Erythroblast (primary cell): ENCODE results near the gene PBLD.

Source experiments
- GATA1 ChIP-seq: IDR thresholded peaks from 2 replicates; pipeline ENCODE4 v1.6.1; 2011; ENCODE audit warnings: low read depth, mild to moderate bottlenecking, control low read depth, low read length, moderate library complexity
- POLR2A ChIP-seq: IDR thresholded peaks from 2 replicates; pipeline ENCODE4 v1.6.1; 2011; ENCODE audit warnings: mild to moderate bottlenecking, low read length

DNA sequence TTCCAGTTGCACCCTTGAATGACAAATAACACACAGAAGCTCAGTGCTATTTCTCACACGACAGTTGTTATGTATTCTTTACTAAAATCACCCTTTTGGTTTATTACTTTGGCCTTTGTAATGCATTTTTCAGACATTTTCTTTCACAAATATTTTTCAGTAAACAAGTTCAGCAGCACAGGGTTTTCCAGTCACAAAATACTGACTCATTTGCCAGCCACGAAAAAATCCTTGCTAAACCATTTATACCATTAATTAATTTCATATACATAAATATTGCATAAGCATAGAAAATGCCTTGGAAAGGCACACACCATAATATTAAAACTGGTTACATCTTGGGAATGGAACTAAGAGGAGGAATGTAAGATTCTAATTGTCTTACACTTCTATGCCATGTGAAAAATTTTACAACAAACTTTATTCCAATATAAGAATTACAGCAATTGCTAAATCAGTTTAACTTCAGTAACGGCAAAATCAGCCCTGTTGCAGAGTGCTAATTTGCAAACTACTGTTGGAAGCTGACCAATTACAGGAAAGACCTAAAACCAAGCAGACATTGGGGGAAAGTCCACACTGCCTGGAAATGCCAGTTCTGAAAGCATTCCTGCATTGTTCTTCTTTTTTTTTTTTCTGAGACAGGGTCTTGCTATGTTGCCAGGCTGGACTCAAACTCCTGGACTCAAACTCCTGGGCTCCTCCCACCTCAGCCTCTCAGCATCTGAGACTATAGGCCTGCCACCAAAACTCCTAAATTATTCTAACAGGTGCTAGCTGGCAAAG, 31.6 kb upstream of the PBLD start:
- TF ChIP-seq POLR2A (no peak), GATA1 (no peak)
